ENCODE measurements around the gene G3BP1. TPM values are rescaled to one million over a fixed set of nuclear protein-coding genes. Genes with fewer than 3 reads are reported as not detected.

Gene G3BP1
- total RNA-seq, 1 donor from 2014 or later: 312 TPM

- peak; percentile 87 for DNase-seq (ENCODE audit: low spot score)
- H3K27ac Mint-ChIP-seq: peak within 1 kb of the TSS; percentile 85
- peaks cover 4% of the 10 kb centered on the region for H3K27me3 Mint-ChIP-seq (ENCODE audit: low read depth)
- H3K4me3 Mint-ChIP-seq (ENCODE audit: low read depth): peak within 1 kb of the TSS; percentile 92
- intact Hi-C loops (cut with micrococcal nuclease): loop anchor here (1.0 to 10.0 kb wide), 4 partner anchors 9 to 604 kb away; partner anchors contain the start of genes ANXA6 and G3BP1
- peaks cover 32% of the 10 kb centered on the region for H3K4me1 Mint-ChIP-seq (ENCODE audit: low read depth)
- H3K9me3 Mint-ChIP-seq: no peaks in the 10 kb centered on the region
- H3K36me3 Mint-ChIP-seq (ENCODE audit: low read depth): peaks cover 7% of the 10 kb centered on the region
These were observed 13.1 kb upstream of the G3BP1 start, which contains the start of gene ATOX1 for GRCh38 chr5:151758430-151759241. Gene ATOX1, minus strand, starts transcription at chr5:151758631. Its CDS starts 80 bp downstream, at chr5:151758551.

GRCh38 chr5:151764801-151765200 is 7.0 kb upstream of the G3BP1 start:
- peaks cover 4% of the 10 kb centered on the region for H3K27me3 Mint-ChIP-seq (ENCODE audit: low read depth)

GRCh38 chr5:151766975-151767374 is 4.8 kb upstream of the G3BP1 start:
- H3K27ac Mint-ChIP-seq: no peak overlapping the region
- H3K27me3 Mint-ChIP-seq (ENCODE audit: low read depth): peaks cover 4% of the 10 kb centered on the region
- H3K4me1 Mint-ChIP-seq (ENCODE audit: low read depth): peaks cover 2% of the 10 kb centered on the region
- no peaks in the 10 kb centered on the region for H3K36me3 Mint-ChIP-seq (ENCODE audit: low read depth)
- no peaks in the 10 kb centered on the region for H3K9me3 Mint-ChIP-seq
- intact Hi-C loops (cut with micrococcal nuclease): no loop called here
- DNase-seq (ENCODE audit: low spot score): no peak
- H3K4me3 Mint-ChIP-seq (ENCODE audit: low read depth): no peak overlapping the region

More at GRCh38 chr5:151764801-151765200, 7.0 kb upstream of the G3BP1 start:
- Mint-ChIP-seq H3K4me1 (ENCODE audit: low read depth) (no peaks in the 10 kb centered on the region), H3K9me3 (no peaks in the 10 kb centered on the region), H3K36me3 (ENCODE audit: low read depth) (no peaks in the 10 kb centered on the region), H3K4me3 (ENCODE audit: low read depth) (no peak overlapping the region), H3K27ac (no peak overlapping the region)
- intact Hi-C loops (cut with micrococcal nuclease): no loop called here
- no peak for DNase-seq (ENCODE audit: low spot score)

- Mint-ChIP-seq H3K36me3 (ENCODE audit: low read depth) (peaks cover 31% of the 10 kb centered on the region), H3K4me3 (ENCODE audit: low read depth) (no peak overlapping the region), H3K27ac (peak overlapping the region; percentile 81), H3K9me3 (no peaks in the 10 kb centered on the region), H3K4me1 (ENCODE audit: low read depth) (peaks cover 24% of the 10 kb centered on the region), H3K27me3 (ENCODE audit: low read depth) (no peaks in the 10 kb centered on the region)
- DNase-seq (ENCODE audit: low spot score): no peak
- intact Hi-C loops (cut with micrococcal nuclease): loop anchor here (1.0 to 10.0 kb wide), 9 partner anchors 12 to 1416 kb away; partner anchors contain the start of genes ATOX1, GM2A, SLC36A1 and TCOF1
These were observed 1.1 kb upstream of the G3BP1 start for GRCh38 chr5:151770383-151771258.

- no peaks in the 10 kb centered on the region for H3K27me3 Mint-ChIP-seq (ENCODE audit: low read depth)
- peak; percentile 53 for DNase-seq (ENCODE audit: low spot score)
- peak overlapping the region; percentile 93 for H3K4me3 Mint-ChIP-seq (ENCODE audit: low read depth)
- peak overlapping the region; percentile 76 for H3K27ac Mint-ChIP-seq
- intact Hi-C loops (cut with micrococcal nuclease): loop anchor here (10.0 kb wide), 3 partner anchors 687 to 1417 kb away; partner anchors contain the start of genes TCOF1 and TNIP1
- no peaks in the 10 kb centered on the region for H3K9me3 Mint-ChIP-seq
- peaks cover 35% of the 10 kb centered on the region for H3K4me1 Mint-ChIP-seq (ENCODE audit: low read depth)
- H3K36me3 Mint-ChIP-seq (ENCODE audit: low read depth): peaks cover 44% of the 10 kb centered on the region
These were observed 483 bp downstream of the G3BP1 start for GRCh38 chr5:151772029-151772845.

GRCh38 chr5:151772846-151773561 is 1.2 kb downstream of the G3BP1 start:
- intact Hi-C loops (cut with micrococcal nuclease): loop anchor here (10.0 kb wide), 3 partner anchors 688 to 1418 kb away; partner anchors contain the start of genes TCOF1 and TNIP1
- Mint-ChIP-seq H3K9me3 (no peaks in the 10 kb centered on the region), H3K27ac (peak overlapping the region; percentile 76), H3K4me3 (ENCODE audit: low read depth) (peak overlapping the region; percentile 93), H3K27me3 (ENCODE audit: low read depth) (no peaks in the 10 kb centered on the region), H3K4me1 (ENCODE audit: low read depth) (peaks cover 42% of the 10 kb centered on the region), H3K36me3 (ENCODE audit: low read depth) (peaks cover 51% of the 10 kb centered on the region)
- no peak for DNase-seq (ENCODE audit: low spot score)

GRCh38 chr5:151773951-151774350 is 2.2 kb downstream of the G3BP1 start:
- peaks cover 44% of the 10 kb centered on the region for H3K4me1 Mint-ChIP-seq (ENCODE audit: low read depth)
- H3K36me3 Mint-ChIP-seq (ENCODE audit: low read depth): peaks cover 61% of the 10 kb centered on the region
- H3K9me3 Mint-ChIP-seq: no peaks in the 10 kb centered on the region
- intact Hi-C loops (cut with micrococcal nuclease): loop anchor here (10.0 kb wide), 3 partner anchors 689 to 1419 kb away; partner anchors contain the start of genes TCOF1 and TNIP1
- no peaks in the 10 kb centered on the region for H3K27me3 Mint-ChIP-seq (ENCODE audit: low read depth)
- H3K27ac Mint-ChIP-seq: no peak overlapping the region
- H3K4me3 Mint-ChIP-seq (ENCODE audit: low read depth): peak overlapping the region; percentile 93
- DNase-seq (ENCODE audit: low spot score): no peak

- Mint-ChIP-seq H3K27ac (no peak overlapping the region), H3K4me3 (ENCODE audit: low read depth) (peak overlapping the region; percentile 54)
These were observed 3.4 kb downstream of the G3BP1 start for GRCh38 chr5:151775025-151775606.

GRCh38 chr5:151779531-151780125 is 7.9 kb downstream of the G3BP1 start:
- peak overlapping the region; percentile 44 for H3K27ac Mint-ChIP-seq
- intact Hi-C loops (cut with micrococcal nuclease): loop anchor here (10.0 kb wide), 3 partner anchors 695 to 1425 kb away; partner anchors contain the start of genes TCOF1 and TNIP1
- H3K9me3 Mint-ChIP-seq: no peaks in the 10 kb centered on the region
- no peaks in the 10 kb centered on the region for H3K27me3 Mint-ChIP-seq (ENCODE audit: low read depth)
- H3K4me1 Mint-ChIP-seq (ENCODE audit: low read depth): peaks cover 57% of the 10 kb centered on the region
- peaks cover 54% of the 10 kb centered on the region for H3K36me3 Mint-ChIP-seq (ENCODE audit: low read depth)
- no peak overlapping the region for H3K4me3 Mint-ChIP-seq (ENCODE audit: low read depth)
- DNase-seq (ENCODE audit: low spot score): no peak

More at GRCh38 chr5:151775025-151775606, 3.4 kb downstream of the G3BP1 start:
- H3K4me1 Mint-ChIP-seq (ENCODE audit: low read depth): peaks cover 54% of the 10 kb centered on the region
- no peaks in the 10 kb centered on the region for H3K9me3 Mint-ChIP-seq
- no peak for DNase-seq (ENCODE audit: low spot score)
- H3K27me3 Mint-ChIP-seq (ENCODE audit: low read depth): no peaks in the 10 kb centered on the region
- peaks cover 71% of the 10 kb centered on the region for H3K36me3 Mint-ChIP-seq (ENCODE audit: low read depth)
- intact Hi-C loops (cut with micrococcal nuclease): loop anchor here (10.0 kb wide), 3 partner anchors 690 to 1420 kb away; partner anchors contain the start of genes TCOF1 and TNIP1

- H3K27ac Mint-ChIP-seq: no peak overlapping the region
- no peak overlapping the region for H3K4me3 Mint-ChIP-seq (ENCODE audit: low read depth)
- intact Hi-C loops (cut with micrococcal nuclease): no loop called here
- peaks cover 52% of the 10 kb centered on the region for H3K4me1 Mint-ChIP-seq (ENCODE audit: low read depth)
- H3K27me3 Mint-ChIP-seq (ENCODE audit: low read depth): no peaks in the 10 kb centered on the region
- peaks cover 51% of the 10 kb centered on the region for H3K36me3 Mint-ChIP-seq (ENCODE audit: low read depth)
- no peak for DNase-seq (ENCODE audit: low spot score)
- H3K9me3 Mint-ChIP-seq: no peaks in the 10 kb centered on the region
These were observed 8.6 kb downstream of the G3BP1 start for GRCh38 chr5:151780348-151780747.

GRCh38 chr5:151781201-151781600 is 9.4 kb downstream of the G3BP1 start:
- DNase-seq (ENCODE audit: low spot score): no peak
- intact Hi-C loops (cut with micrococcal nuclease): no loop called here
- Mint-ChIP-seq H3K27ac (peak overlapping the region; percentile 33), H3K4me1 (ENCODE audit: low read depth) (peaks cover 51% of the 10 kb centered on the region), H3K36me3 (ENCODE audit: low read depth) (peaks cover 51% of the 10 kb centered on the region), H3K9me3 (no peaks in the 10 kb centered on the region), H3K27me3 (ENCODE audit: low read depth) (no peaks in the 10 kb centered on the region), H3K4me3 (ENCODE audit: low read depth) (no peak overlapping the region)

Measured in activated T-helper 2 cell treated with anti-CD3 and anti-CD28 coated beads, Interferon-gamma antibody, Interleukin-2, Interleukin-4, amounts not matched to agents 10 μg/mL and 5 μg/mL and 100 μg/mL, durations not matched to agents 14 hours and 24 hours and 36 hours (primary cell).